ENCODE results near the gene FOXRED2. TPM values are rescaled to one million over a fixed set of nuclear protein-coding genes. Genes with fewer than 3 reads are reported as not detected.
A peak's percentile ranks its signal among the peaks of the same experiment; 100 is the strongest.
"Not testable (repeated sequence)": the region's sequence is repeated elsewhere in the genome, so short reads cannot be mapped to it uniquely, and the experiment has no call there.

Gene FOXRED2
- total RNA-seq, 8 experiments from 2014 or later = 2.5 to 20.7 (median 11.1) TPM

GRCh38 chr22:36452978-36453607, 53.7 kb downstream of the FOXRED2 start:
- peaks cover 3 to 12% of the 10 kb centered on the region in 2 donors for H3K4me1 ChIP-seq (replicated peaks in 1 of 2)
- in situ Hi-C loops (cut with MboI; ENCODE audit: low pct_unique_long_range_greater_than_20kb in 2 of 9, low sequenced_read_pairs in 9 of 9, unreplicated experiment in 9 of 9) = loop anchor here in 2 of 9 experiments (25.0 kb wide), 1 partner anchor 141 kb away; no protein-coding TSS in a partner anchor
- not testable (repeated sequence) for H3K4me3 ChIP-seq; ATAC-seq (replicated peaks in 6 of 8); H3K27ac ChIP-seq
- 60 to 100% (median 85%) methylated on average over 1 to 2 of the region's 5 CpGs; no CpG with 5 or more reads in 3 of the 10 experiments for WGBS, 10 experiments

- in situ Hi-C loops (cut with MboI; ENCODE audit: low pct_unique_long_range_greater_than_20kb in 2 of 9, low sequenced_read_pairs in 9 of 9, unreplicated experiment in 9 of 9) = loop anchor here in 2 of 9 experiments (25.0 kb wide), 1 partner anchor 140 kb away; no protein-coding TSS in a partner anchor
- Histone ChIP-seq H3K4me3 (no peak overlapping the region), H3K4me1 (replicated peaks in 1 of 2) (peaks cover 3 to 12% of the 10 kb centered on the region in 2 donors), H3K27ac (peak overlapping the region in 1 of 2 donors; percentile 46)
- no peak for ATAC-seq (replicated peaks in 6 of 8)
- WGBS, 10 experiments = 60 to 100% (median 82%) methylated on average over 1 to 6 of the region's 9 CpGs; no CpG with 5 or more reads in 4 of the 10 experiments
These were observed 54.4 kb downstream of the FOXRED2 start for GRCh38 chr22:36452250-36452977.

- WGBS, 10 experiments = 86 to 100% (median 97%) methylated on average over 1 to 6 of the region's 7 CpGs
- H3K27ac ChIP-seq; ATAC-seq (replicated peaks in 6 of 8); H3K4me3 ChIP-seq: not testable (repeated sequence)
- H3K4me1 ChIP-seq (replicated peaks in 1 of 2) = peaks cover 3 to 12% of the 10 kb centered on the region in 2 donors
- in situ Hi-C loops (cut with MboI; ENCODE audit: low pct_unique_long_range_greater_than_20kb in 2 of 9, low sequenced_read_pairs in 9 of 9, unreplicated experiment in 9 of 9) = loop anchor here in 2 of 9 experiments (25.0 kb wide), 1 partner anchor 139 kb away; no protein-coding TSS in a partner anchor
These were observed 55.9 kb downstream of the FOXRED2 start for GRCh38 chr22:36450923-36451322.

- H3K27ac ChIP-seq = no peak overlapping the region
- H3K4me3 ChIP-seq = no peak overlapping the region
- in situ Hi-C loops (cut with MboI; ENCODE audit: low pct_unique_long_range_greater_than_20kb in 2 of 9, low sequenced_read_pairs in 9 of 9, unreplicated experiment in 9 of 9) = loop anchor here in 2 of 9 experiments (25.0 kb wide), 1 partner anchor 137 kb away; no protein-coding TSS in a partner anchor
- peaks cover 0 to 9% of the 10 kb centered on the region in 2 donors for H3K4me1 ChIP-seq (replicated peaks in 1 of 2)
- WGBS, 10 experiments = 81 to 100% (median 94%) methylated on average over 2 to 3 of the region's 11 CpGs; no CpG with 5 or more reads in 7 of the 10 experiments
- ATAC-seq (replicated peaks in 6 of 8) = no peak
These were observed 57.2 kb downstream of the FOXRED2 start for GRCh38 chr22:36449596-36450175.

- Histone ChIP-seq H3K27ac (no peak overlapping the region), H3K4me3 (no peak overlapping the region), H3K4me1 (replicated peaks in 1 of 2) (peaks cover 0 to 9% of the 10 kb centered on the region in 2 donors)
- ATAC-seq (replicated peaks in 6 of 8) = no peak
- in situ Hi-C loops (cut with MboI; ENCODE audit: low pct_unique_long_range_greater_than_20kb in 2 of 9, low sequenced_read_pairs in 9 of 9, unreplicated experiment in 9 of 9) = no loop called here
- WGBS, 10 experiments = 100% methylated on average over 1 to 2 of the region's 2 CpGs; no CpG with 5 or more reads in 7 of the 10 experiments
These were observed 59.2 kb downstream of the FOXRED2 start for GRCh38 chr22:36447632-36448031.

GRCh38 chr22:36445158-36445668, 61.6 kb downstream of the FOXRED2 start:
- WGBS, 10 experiments = 21 to 90% (median 80%) methylated on average over 2 to 7 of the region's 8 CpGs; no CpG with 5 or more reads in 1 of the 10 experiments
- H3K4me1 ChIP-seq (replicated peaks in 1 of 2) = no peaks in the 10 kb centered on the region
- in situ Hi-C loops (cut with MboI; ENCODE audit: low pct_unique_long_range_greater_than_20kb in 2 of 9, low sequenced_read_pairs in 9 of 9, unreplicated experiment in 9 of 9) = no loop called here
- no peak overlapping the region for H3K27ac ChIP-seq
- no peak overlapping the region for H3K4me3 ChIP-seq
- peak in 2 of 8 experiments; percentile 57 to 74 for ATAC-seq (replicated peaks in 6 of 8)

GRCh38 chr22:36443198-36443770, 63.6 kb downstream of the FOXRED2 start:
- 0 to 100% (median 69%) methylated on average over 1 to 3 of the region's 8 CpGs; no CpG with 5 or more reads in 3 of the 10 experiments for WGBS, 10 experiments
- Histone ChIP-seq H3K4me1 (replicated peaks in 1 of 2) (no peaks in the 10 kb centered on the region), H3K4me3 (no peak overlapping the region), H3K27ac (no peak overlapping the region)
- in situ Hi-C loops (cut with MboI; ENCODE audit: low pct_unique_long_range_greater_than_20kb in 2 of 9, low sequenced_read_pairs in 9 of 9, unreplicated experiment in 9 of 9) = no loop called here
- ATAC-seq (replicated peaks in 6 of 8) = no peak

- 89 to 100% (median 98%) methylated on average over 1 to 5 of the region's 12 CpGs; no CpG with 5 or more reads in 4 of the 10 experiments for WGBS, 10 experiments
- Histone ChIP-seq H3K4me1 (replicated peaks in 1 of 2) (no peaks in the 10 kb centered on the region), H3K4me3 (no peak overlapping the region), H3K27ac (no peak overlapping the region)
- in situ Hi-C loops (cut with MboI; ENCODE audit: low pct_unique_long_range_greater_than_20kb in 2 of 9, low sequenced_read_pairs in 9 of 9, unreplicated experiment in 9 of 9) = no loop called here
- ATAC-seq (replicated peaks in 6 of 8) = no peak
These were observed 64.2 kb downstream of the FOXRED2 start for GRCh38 chr22:36442506-36443197.

- H3K4me1 ChIP-seq (replicated peaks in 1 of 2) = peaks cover 0 to 4% of the 10 kb centered on the region in 2 donors
- WGBS, 10 experiments = 50 to 93% (median 85%) methylated on average over 1 to 8 of the region's 8 CpGs
- in situ Hi-C loops (cut with MboI; ENCODE audit: low pct_unique_long_range_greater_than_20kb in 2 of 9, low sequenced_read_pairs in 9 of 9, unreplicated experiment in 9 of 9) = no loop called here
- H3K4me3 ChIP-seq = no peak overlapping the region
- H3K27ac ChIP-seq = no peak overlapping the region
- no peak for ATAC-seq (replicated peaks in 6 of 8)
These were observed 66.3 kb downstream of the FOXRED2 start for GRCh38 chr22:36440429-36441002.

- ATAC-seq (replicated peaks in 6 of 8) = peak; percentile 64 to 99 (median 82)
- in situ Hi-C loops (cut with MboI; ENCODE audit: low pct_unique_long_range_greater_than_20kb in 2 of 9, low sequenced_read_pairs in 9 of 9, unreplicated experiment in 9 of 9) = no loop called here
- no peak overlapping the region for H3K4me3 ChIP-seq
- WGBS, 10 experiments = 0 to 96% (median 90%) methylated on average over 1 to 5 of the region's 6 CpGs; no CpG with 5 or more reads in 1 of the 10 experiments
- H3K4me1 ChIP-seq (replicated peaks in 1 of 2) = peaks cover 0 to 10% of the 10 kb centered on the region in 2 donors
- no peak overlapping the region for H3K27ac ChIP-seq
These were observed 67.2 kb downstream of the FOXRED2 start for GRCh38 chr22:36439481-36440271.
